Kidney glomerular epithelial cell (primary cell): ENCODE data around the gene NT5C1B.

Experiments used
- DNase-seq: peaks from one replicate; lab custom pipeline; 2025; lab: John Stamatoyannopoulos, UW

NT5C1B gene

GRCh38 chr2:18551169-18551568, 38.2 kb downstream of the NT5C1B start:
- DNase-seq = no peak

- DNase-seq = no peak
These were observed 38.9 kb downstream of the NT5C1B start for GRCh38 chr2:18550433-18550832.

- no peak for DNase-seq
These were observed 40.3 kb downstream of the NT5C1B start for GRCh38 chr2:18549083-18549482.

GRCh38 chr2:18548621-18549020, 40.7 kb downstream of the NT5C1B start:
- no peak for DNase-seq

GRCh38 chr2:18546567-18546966, 42.8 kb downstream of the NT5C1B start:
- DNase-seq = no peak

GRCh38 chr2:18545384-18545783, 44.0 kb downstream of the NT5C1B start:
- peak; percentile 2 for DNase-seq

GRCh38 chr2:18544171-18544570, 45.2 kb downstream of the NT5C1B start:
- DNase-seq = no peak

GRCh38 chr2:18540872-18541271, 48.5 kb downstream of the NT5C1B start:
- no peak for DNase-seq

GRCh38 chr2:18536697-18537096, 52.7 kb downstream of the NT5C1B start:
- DNase-seq = no peak

GRCh38 chr2:18536100-18536499, 53.3 kb downstream of the NT5C1B start:
- no peak for DNase-seq

- peak; percentile 11 for DNase-seq
These were observed 58.2 kb downstream of the NT5C1B start for GRCh38 chr2:18531194-18531593.

GRCh38 chr2:18527822-18528221, 61.5 kb downstream of the NT5C1B start:
- DNase-seq = no peak

- DNase-seq = no peak
These were observed 62.0 kb downstream of the NT5C1B start for GRCh38 chr2:18527326-18527725.

GRCh38 chr2:18526429-18526828, 62.9 kb downstream of the NT5C1B start:
- no peak for DNase-seq

- DNase-seq = no peak
These were observed 63.5 kb downstream of the NT5C1B start for GRCh38 chr2:18525852-18526251.

GRCh38 chr2:18525236-18525635, 64.1 kb downstream of the NT5C1B start:
- DNase-seq = no peak

GRCh38 chr2:18522484-18523146, 66.8 kb downstream of the NT5C1B start:
- no peak for DNase-seq

GRCh38 chr2:18520451-18521425, 68.6 kb downstream of the NT5C1B start:
- peak; percentile 76 for DNase-seq

GRCh38 chr2:18519914-18520450, 69.4 kb downstream of the NT5C1B start:
- no peak for DNase-seq

- DNase-seq = peak; percentile 31
These were observed 71.0 kb downstream of the NT5C1B start for GRCh38 chr2:18518116-18519111.

- no peak for DNase-seq
These were observed 72.0 kb downstream of the NT5C1B start for GRCh38 chr2:18517386-18517785.

- DNase-seq = peak; percentile 22
These were observed 73.3 kb downstream of the NT5C1B start for GRCh38 chr2:18516112-18516511.
